ENCODE data around the gene HRH3.

Gene HRH3

DNA sequence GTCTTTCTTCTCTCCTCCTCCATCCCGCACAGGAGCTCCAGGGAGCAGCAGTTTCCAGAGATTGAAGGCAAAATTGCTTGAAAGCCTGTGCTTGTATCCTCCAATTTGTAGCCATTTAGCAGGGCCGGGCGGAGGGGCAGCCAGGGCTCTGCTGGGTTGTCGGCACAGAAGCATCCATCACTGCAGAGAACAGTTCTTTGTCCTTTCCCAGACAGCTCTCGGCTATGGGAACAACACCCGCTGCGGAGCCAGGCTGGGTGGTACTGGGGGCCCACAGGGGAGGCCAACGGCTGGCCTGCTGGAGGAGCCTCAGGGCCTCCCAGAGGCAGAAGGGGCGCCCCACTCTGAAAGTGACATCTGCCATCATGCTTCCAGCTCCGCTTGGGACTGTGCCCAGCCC lies 7.8 kb downstream of the HRH3 start:
- DNase-seq (ENCODE audit: extremely low read depth, low read depth), result no peak
- TF ChIP-seq, protein P1, sequence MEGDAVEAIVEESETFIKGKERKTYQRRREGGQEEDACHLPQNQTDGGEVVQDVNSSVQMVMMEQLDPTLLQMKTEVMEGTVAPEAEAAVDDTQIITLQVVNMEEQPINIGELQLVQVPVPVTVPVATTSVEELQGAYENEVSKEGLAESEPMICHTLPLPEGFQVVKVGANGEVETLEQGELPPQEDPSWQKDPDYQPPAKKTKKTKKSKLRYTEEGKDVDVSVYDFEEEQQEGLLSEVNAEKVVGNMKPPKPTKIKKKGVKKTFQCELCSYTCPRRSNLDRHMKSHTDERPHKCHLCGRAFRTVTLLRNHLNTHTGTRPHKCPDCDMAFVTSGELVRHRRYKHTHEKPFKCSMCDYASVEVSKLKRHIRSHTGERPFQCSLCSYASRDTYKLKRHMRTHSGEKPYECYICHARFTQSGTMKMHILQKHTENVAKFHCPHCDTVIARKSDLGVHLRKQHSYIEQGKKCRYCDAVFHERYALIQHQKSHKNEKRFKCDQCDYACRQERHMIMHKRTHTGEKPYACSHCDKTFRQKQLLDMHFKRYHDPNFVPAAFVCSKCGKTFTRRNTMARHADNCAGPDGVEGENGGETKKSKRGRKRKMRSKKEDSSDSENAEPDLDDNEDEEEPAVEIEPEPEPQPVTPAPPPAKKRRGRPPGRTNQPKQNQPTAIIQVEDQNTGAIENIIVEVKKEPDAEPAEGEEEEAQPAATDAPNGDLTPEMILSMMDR (IDR thresholded peaks at IDR 0.05; ENCODE audit: low read depth, low read length), result no peak

DNA sequence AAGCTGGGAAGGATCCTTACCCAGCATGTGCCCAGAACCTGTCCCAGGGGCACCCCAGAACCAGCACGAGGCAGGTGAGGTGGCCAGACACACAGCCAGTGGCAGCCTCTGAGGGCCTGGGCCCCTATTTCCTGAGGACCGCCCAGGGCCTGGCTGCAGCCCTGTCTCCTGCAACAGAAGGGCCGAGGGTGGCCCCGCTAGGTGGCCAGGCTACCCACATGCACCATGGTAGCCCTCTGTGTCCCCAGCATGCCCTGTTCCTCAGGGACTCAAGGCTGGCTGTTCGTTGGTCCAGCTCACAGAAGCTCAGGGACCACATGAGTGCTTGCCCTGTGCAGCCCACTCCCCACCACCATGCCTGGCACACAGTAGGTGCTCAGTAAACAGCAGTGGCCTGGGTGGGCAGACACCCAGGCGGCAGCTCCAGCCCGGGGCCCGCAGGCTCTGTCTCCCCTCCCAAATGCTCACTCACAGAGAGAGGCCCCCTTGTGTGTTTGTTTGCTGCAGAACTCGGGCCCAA lies 8.2 kb downstream of the HRH3 start:
- TF ChIP-seq, protein P1 (IDR thresholded peaks at IDR 0.05; ENCODE audit: low read depth, low read length), result no peak
- no peak for DNase-seq (ENCODE audit: extremely low read depth, low read depth)

DNA sequence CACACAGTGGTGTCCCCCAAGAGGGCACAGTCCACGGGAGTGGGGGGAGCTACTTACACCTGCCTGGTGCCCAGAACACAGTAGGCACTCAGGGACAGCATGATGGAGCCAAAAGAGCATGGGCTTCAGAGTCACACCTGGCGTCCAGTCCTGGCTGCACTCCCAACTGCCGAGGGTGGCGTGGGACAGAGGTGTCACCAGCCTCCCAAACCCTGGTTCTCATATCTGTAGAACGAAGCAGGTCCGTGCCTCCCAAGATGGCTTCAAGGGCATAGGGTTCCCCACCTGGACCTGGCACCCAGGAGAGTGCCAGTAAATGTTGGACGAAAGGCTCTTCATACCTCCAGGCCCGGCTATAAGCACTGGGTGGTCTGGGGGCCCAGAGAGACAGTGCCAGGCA lies 8.9 kb downstream of the HRH3 start:
- no peak for DNase-seq (ENCODE audit: extremely low read depth, low read depth)
- TF ChIP-seq, protein P1 (IDR thresholded peaks at IDR 0.05; ENCODE audit: low read depth, low read length), result no peak

DNA sequence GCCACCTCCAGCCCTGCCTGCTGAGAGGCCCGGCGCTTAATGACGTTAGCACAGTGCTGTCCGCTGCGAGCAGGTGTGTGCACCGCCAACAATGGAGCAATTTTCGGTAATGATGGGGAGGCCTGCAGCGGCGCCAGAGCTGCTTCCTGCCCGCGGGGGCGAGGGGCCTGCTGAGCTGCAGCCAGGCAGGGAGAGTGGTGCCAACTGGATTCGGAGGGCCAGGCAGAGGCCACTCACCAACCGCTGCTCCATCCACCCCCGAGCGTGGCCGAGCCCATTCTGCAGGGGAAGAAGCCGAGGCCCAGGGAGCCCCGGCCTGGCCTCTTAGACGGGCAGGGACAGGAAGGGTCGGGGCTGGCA lies 9.6 kb downstream of the HRH3 start:
- TF ChIP-seq, protein P1 (IDR thresholded peaks at IDR 0.05; ENCODE audit: low read depth, low read length), result no peak
- DNase-seq (ENCODE audit: extremely low read depth, low read depth), result no peak

DNA sequence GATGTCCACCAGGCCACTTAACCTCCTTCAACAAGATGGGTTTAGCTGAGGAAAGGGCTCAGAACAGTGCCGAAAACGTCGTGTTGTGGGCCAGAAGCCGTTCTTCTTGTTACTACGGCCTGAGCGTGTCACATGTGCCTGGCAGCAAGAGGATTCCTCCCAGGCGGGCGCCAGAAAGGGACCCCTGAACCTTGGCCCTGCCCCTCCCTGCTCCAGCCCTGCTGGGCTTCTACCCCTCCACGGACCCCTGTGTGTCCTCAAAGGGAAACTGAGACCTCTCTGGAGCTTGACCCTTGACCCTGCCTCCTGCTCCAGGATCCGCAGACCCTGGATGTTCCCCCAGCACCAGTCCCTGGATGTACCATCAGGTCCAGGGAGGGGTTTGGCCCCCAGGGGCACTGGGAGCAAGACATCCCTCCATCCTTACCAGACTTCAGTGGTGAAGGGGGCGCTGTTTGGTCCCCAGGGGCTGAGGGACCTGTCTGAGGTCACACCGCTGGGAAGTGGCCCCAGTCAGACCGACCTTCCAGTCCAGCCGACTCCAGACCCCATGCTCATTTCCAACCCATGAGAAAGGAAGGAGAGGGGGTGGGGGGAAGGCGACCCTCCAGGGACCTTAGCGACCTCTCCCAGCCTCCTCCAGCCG lies 10.1 kb downstream of the HRH3 start:
- TF ChIP-seq, protein P1 (IDR thresholded peaks at IDR 0.05; ENCODE audit: low read depth, low read length), result no peak
- no peak for DNase-seq (ENCODE audit: extremely low read depth, low read depth)

DNA sequence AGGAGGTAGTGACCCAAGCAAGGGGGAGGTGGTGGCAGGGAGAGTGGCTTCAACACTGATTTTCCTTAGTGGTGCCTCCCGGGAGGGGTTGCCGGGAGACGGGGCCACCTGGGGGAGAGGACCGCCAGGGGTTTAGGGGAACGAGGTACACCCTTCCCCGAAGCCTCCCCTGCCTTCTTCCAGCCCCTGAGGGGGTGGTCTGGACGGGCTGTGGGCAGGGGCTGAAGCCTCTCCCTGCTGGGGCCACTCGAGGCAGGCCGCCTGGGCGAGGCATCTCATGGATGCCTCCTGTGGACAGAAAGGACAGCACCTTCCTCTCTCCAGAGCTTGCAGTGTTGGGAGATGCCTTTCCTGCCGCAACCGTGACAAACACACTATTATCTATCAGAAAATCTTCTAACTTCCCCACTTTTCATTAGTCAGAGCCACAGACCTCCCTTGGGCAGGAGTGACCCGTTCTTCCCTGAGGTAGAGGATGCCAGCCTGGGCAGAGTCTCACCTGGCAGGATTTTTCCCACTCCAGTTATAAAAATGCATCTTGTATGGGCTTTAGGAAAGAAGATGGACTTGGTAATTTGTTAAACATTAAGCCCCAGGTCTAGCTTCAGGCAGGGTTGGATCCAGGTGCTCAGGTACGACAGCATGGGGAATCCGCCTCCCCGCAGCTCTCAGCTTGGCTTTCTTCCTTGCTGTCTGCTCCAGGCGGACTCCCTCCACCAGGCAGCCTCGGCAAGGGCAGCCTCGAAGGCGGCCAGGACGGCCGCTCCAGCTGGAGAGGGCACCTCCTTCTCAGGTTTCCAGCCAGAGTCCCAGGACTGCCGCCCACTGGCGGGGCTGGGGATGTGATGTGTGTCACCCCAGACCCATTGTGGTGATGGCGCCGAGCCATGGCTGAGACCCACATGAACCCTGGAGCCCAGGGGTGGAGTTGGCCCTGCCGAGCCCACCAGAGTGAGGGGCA lies 11.0 kb downstream of the HRH3 start:
- DNase-seq (ENCODE audit: extremely low read depth, low read depth), result no peak

More for the DNA sequence above, 11.0 kb downstream of the HRH3 start:
- TF ChIP-seq, protein P1 (IDR thresholded peaks at IDR 0.05; ENCODE audit: low read depth, low read length), result no peak

Measured in AG09319 (cell line).